Measurements from ENCODE around the gene HABP4.

Gene HABP4

GRCh38 chr9:96448546-96449170 lies 1.3 kb upstream of the HABP4 start:
- H3K4me3 ChIP-seq (ENCODE audit: low read depth, low read length, poor library complexity, severe bottlenecking) = no peak overlapping the region
- no peaks in the 10 kb centered on the region for H3K9me2 ChIP-seq (ENCODE audit: low read depth, low read length)
- H3K79me2 ChIP-seq (ENCODE audit: insufficient read depth, low read length) = no peaks in the 10 kb centered on the region
- H3K4me1 ChIP-seq (ENCODE audit: insufficient read depth, low read length, severe bottlenecking) = peaks cover 16% of the 10 kb centered on the region
- H3K27me3 ChIP-seq (ENCODE audit: insufficient read depth, low read length) = peaks cover 3% of the 10 kb centered on the region; the same call in 1 of the 2 replicates
- H2AFZ ChIP-seq (ENCODE audit: low read length) = no peak overlapping the region
- TF ChIP-seq EZH2 (IDR thresholded peaks at IDR 0.05; ENCODE audit: borderline replicate concordance, low read length) (no peak), CTCF (IDR thresholded peaks at IDR 0.05; ENCODE audit: low read length) (no peak)
- no peak overlapping the region for H3K27ac ChIP-seq (ENCODE audit: low read depth, low read length, poor library complexity, severe bottlenecking)
- H3K36me3 ChIP-seq (ENCODE audit: insufficient read depth, low read length) = no peaks in the 10 kb centered on the region
- no peak overlapping the region for H3K4me2 ChIP-seq (ENCODE audit: low read length)
- H3K9ac ChIP-seq (ENCODE audit: low read length) = no peak overlapping the region
- H4K20me1 ChIP-seq (ENCODE audit: insufficient read depth, low read length) = no peaks in the 10 kb centered on the region
- H3K9me3 ChIP-seq (ENCODE audit: low read length) = no peaks in the 10 kb centered on the region
- H3F3A ChIP-seq (ENCODE audit: insufficient read depth, low read length) = no peaks in the 10 kb centered on the region

GRCh38 chr9:96449523-96449844 lies 485 bp upstream of the HABP4 start:
- no peaks in the 10 kb centered on the region for H3K9me2 ChIP-seq (ENCODE audit: low read depth, low read length)
- H3K4me1 ChIP-seq (ENCODE audit: insufficient read depth, low read length, severe bottlenecking) = peaks cover 16% of the 10 kb centered on the region
- no peaks in the 10 kb centered on the region for H3F3A ChIP-seq (ENCODE audit: insufficient read depth, low read length)
- no peaks in the 10 kb centered on the region for H3K9me3 ChIP-seq (ENCODE audit: low read length)
- no peaks in the 10 kb centered on the region for H3K79me2 ChIP-seq (ENCODE audit: insufficient read depth, low read length)
- TF ChIP-seq EZH2 (IDR thresholded peaks at IDR 0.05; ENCODE audit: borderline replicate concordance, low read length) (no peak), CTCF (IDR thresholded peaks at IDR 0.05; ENCODE audit: low read length) (no peak)
- peak overlapping the region; percentile 56 for H3K4me3 ChIP-seq (ENCODE audit: low read depth, low read length, poor library complexity, severe bottlenecking)
- peaks cover 3% of the 10 kb centered on the region; the same call in 1 of the 2 replicates for H3K27me3 ChIP-seq (ENCODE audit: insufficient read depth, low read length)
- no peaks in the 10 kb centered on the region for H4K20me1 ChIP-seq (ENCODE audit: insufficient read depth, low read length)
- peak overlapping the region; percentile 93; the same call in 1 of the 2 replicates for H2AFZ ChIP-seq (ENCODE audit: low read length)
- no peaks in the 10 kb centered on the region for H3K36me3 ChIP-seq (ENCODE audit: insufficient read depth, low read length)
- H3K4me2 ChIP-seq (ENCODE audit: low read length) = peak overlapping the region; percentile 89
- H3K9ac ChIP-seq (ENCODE audit: low read length) = peak overlapping the region; percentile 51; the same call in 1 of the 2 replicates
- no peak overlapping the region for H3K27ac ChIP-seq (ENCODE audit: low read depth, low read length, poor library complexity, severe bottlenecking)

- H3K9ac ChIP-seq (ENCODE audit: low read length) = peak overlapping the region; percentile 72
- H3K4me2 ChIP-seq (ENCODE audit: low read length) = peak overlapping the region; percentile 70
- peak overlapping the region; percentile 80 for H3K4me3 ChIP-seq (ENCODE audit: low read depth, low read length, poor library complexity, severe bottlenecking)
- peaks cover 3% of the 10 kb centered on the region; the same call in 1 of the 2 replicates for H3K27me3 ChIP-seq (ENCODE audit: insufficient read depth, low read length)
- no peaks in the 10 kb centered on the region for H3K79me2 ChIP-seq (ENCODE audit: insufficient read depth, low read length)
- no peaks in the 10 kb centered on the region for H3F3A ChIP-seq (ENCODE audit: insufficient read depth, low read length)
- H3K4me1 ChIP-seq (ENCODE audit: insufficient read depth, low read length, severe bottlenecking) = peaks cover 16% of the 10 kb centered on the region
- no peak overlapping the region for H3K27ac ChIP-seq (ENCODE audit: low read depth, low read length, poor library complexity, severe bottlenecking)
- H3K9me2 ChIP-seq (ENCODE audit: low read depth, low read length) = no peaks in the 10 kb centered on the region
- H3K36me3 ChIP-seq (ENCODE audit: insufficient read depth, low read length) = no peaks in the 10 kb centered on the region
- H4K20me1 ChIP-seq (ENCODE audit: insufficient read depth, low read length) = no peaks in the 10 kb centered on the region
- TF ChIP-seq CTCF (IDR thresholded peaks at IDR 0.05; ENCODE audit: low read length) (no peak), EZH2 (IDR thresholded peaks at IDR 0.05; ENCODE audit: borderline replicate concordance, low read length) (no peak)
- H2AFZ ChIP-seq (ENCODE audit: low read length) = no peak overlapping the region
- no peaks in the 10 kb centered on the region for H3K9me3 ChIP-seq (ENCODE audit: low read length)
Observed at GRCh38 chr9:96450613-96451528, 902 bp downstream of the HABP4 start.
